AG09309 (cell line): Measurements from ENCODE around the gene KLHDC1.
"Not testable (repeated sequence)": the region's sequence is repeated elsewhere in the genome, so short reads cannot be mapped to it uniquely, and the experiment has no call there.

Experiments
- DNase-seq: peaks from one replicate; pipeline ENCODE4 v3.0.0-alpha.2; 2010; ENCODE audit warnings: low read depth
- H3K4me3 ChIP-seq: 2 replicates; pipeline ENCODE4 v1.5.1; 2011; ENCODE audit warnings: mild to moderate bottlenecking, low read depth, low read length, moderate library complexity; ENCODE audit not compliant: control insufficient read depth
- TF ChIP-seq, protein P1 (sequence below): IDR thresholded peaks from 2 replicates; pipeline ENCODE4 v1.5.1; 2011; ENCODE audit warnings: mild to moderate bottlenecking, low read depth, low read length, inconsistent platforms; ENCODE audit not compliant: insufficient read depth, control insufficient read depth; ENCODE audit errors: missing control alignments

Gene KLHDC1

DNA sequence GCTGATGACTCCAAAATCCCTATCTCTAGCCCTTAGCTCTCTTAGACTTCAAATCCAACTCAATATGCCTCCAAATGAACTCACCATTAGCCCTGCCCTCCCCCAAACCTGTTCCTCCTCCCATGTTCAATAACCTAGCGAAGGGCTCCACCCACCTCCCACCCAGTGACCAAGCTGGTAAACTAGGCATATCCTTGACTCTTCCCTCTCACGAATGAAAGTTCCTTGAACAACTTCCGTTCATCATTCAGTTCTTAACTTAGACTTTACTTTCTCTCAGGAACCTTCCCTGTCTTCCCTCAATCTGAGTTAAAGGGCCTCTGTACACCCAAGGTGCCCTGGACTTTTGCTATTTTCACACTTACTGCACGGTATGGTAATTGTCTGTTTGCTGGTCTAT is 1.9 kb upstream of the KLHDC1 start:
- no peak for DNase-seq
- H3K4me3 ChIP-seq = no peak overlapping the region
- TF ChIP-seq, protein P1, sequence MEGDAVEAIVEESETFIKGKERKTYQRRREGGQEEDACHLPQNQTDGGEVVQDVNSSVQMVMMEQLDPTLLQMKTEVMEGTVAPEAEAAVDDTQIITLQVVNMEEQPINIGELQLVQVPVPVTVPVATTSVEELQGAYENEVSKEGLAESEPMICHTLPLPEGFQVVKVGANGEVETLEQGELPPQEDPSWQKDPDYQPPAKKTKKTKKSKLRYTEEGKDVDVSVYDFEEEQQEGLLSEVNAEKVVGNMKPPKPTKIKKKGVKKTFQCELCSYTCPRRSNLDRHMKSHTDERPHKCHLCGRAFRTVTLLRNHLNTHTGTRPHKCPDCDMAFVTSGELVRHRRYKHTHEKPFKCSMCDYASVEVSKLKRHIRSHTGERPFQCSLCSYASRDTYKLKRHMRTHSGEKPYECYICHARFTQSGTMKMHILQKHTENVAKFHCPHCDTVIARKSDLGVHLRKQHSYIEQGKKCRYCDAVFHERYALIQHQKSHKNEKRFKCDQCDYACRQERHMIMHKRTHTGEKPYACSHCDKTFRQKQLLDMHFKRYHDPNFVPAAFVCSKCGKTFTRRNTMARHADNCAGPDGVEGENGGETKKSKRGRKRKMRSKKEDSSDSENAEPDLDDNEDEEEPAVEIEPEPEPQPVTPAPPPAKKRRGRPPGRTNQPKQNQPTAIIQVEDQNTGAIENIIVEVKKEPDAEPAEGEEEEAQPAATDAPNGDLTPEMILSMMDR = no peak

DNA sequence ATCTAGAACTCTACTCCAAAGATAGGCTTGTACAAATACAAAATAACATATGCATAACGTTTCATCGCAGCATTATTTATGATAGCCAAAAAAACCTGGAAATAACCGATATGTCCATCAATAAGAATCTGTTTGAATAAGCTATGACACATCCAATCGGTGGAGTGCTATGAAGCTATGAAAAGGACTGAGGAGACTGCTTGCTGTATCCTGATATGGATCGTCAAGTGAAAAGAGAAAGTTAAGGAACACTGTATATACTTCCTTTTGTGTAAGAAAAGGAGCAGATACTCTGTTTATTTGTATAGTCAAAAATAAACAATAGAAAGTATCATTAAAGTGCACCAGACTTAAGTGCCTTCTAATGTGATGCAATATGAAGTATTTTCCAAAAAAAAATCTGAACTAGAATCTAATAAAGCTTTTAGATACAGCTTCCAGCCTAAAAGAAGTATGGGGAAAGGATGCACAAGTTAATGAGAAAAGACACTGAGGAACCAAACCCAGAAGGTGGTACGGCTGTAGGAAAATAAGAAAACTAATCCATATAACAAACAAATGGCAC is 645 bp upstream of the KLHDC1 start:
- TF ChIP-seq, protein P1 = no peak

DNA sequence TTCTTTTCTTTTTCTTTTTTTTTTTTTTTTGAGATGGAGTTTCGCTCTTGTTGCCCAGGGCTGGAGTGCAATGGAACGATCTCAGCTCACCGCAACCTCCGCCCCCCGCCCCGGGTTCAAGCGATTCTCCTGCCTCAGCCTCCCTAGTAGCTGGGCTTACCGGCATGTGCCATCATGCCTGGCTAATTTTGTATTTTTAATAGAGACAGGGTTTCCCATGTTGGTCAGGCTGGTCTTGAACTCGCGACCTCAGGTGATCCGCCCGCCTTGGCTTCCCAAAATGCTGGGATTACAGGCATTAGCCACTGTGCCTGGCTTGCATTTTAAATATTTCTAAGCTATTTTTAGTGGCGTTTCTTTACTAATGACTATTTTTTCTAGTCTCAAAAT is 810 bp downstream of the KLHDC1 start:
- not testable (repeated sequence) for DNase-seq

More for the DNA sequence above, 645 bp upstream of the KLHDC1 start:
- no peak for DNase-seq
- H3K4me3 ChIP-seq = peak overlapping the region; percentile 59

DNA sequence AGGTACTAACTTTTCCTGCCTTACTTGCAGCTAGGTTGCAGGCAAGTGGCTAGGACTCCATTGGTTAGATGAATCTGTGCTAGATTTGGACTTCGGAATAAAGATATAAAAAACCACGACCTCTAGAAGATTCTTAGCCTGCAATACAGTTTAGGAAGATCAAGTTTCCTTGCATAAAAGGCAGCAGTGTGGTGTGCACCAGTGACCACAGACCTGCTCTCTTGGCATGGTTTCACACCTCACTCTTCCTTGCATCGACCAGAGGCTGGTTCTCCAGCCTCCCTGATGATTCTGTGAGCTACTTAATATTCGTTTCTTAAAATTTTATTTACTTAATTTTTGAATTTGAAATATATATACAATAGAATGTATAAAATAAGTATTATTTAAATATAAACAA is 9.8 kb downstream of the KLHDC1 start:
- TF ChIP-seq, protein P1 = no peak

More for the DNA sequence above, 810 bp downstream of the KLHDC1 start:
- H3K4me3 ChIP-seq = peak overlapping the region; percentile 59

GRCh38 chr14:49703965-49704364 is 11.0 kb downstream of the KLHDC1 start:
- no peak for DNase-seq
- TF ChIP-seq, protein P1 = no peak
- no peak overlapping the region for H3K4me3 ChIP-seq

More for the DNA sequence above, 9.8 kb downstream of the KLHDC1 start:
- DNase-seq = no peak
- H3K4me3 ChIP-seq = no peak overlapping the region

GRCh38 chr14:49704471-49704870 is 11.6 kb downstream of the KLHDC1 start:
- H3K4me3 ChIP-seq, DNase-seq: not testable (repeated sequence)

GRCh38 chr14:49710993-49711392 is 18.1 kb downstream of the KLHDC1 start:
- not testable (repeated sequence) for DNase-seq, H3K4me3 ChIP-seq

GRCh38 chr14:49720744-49721143 is 27.8 kb downstream of the KLHDC1 start:
- DNase-seq = no peak
- TF ChIP-seq, protein P1 = no peak
- no peak overlapping the region for H3K4me3 ChIP-seq

DNA sequence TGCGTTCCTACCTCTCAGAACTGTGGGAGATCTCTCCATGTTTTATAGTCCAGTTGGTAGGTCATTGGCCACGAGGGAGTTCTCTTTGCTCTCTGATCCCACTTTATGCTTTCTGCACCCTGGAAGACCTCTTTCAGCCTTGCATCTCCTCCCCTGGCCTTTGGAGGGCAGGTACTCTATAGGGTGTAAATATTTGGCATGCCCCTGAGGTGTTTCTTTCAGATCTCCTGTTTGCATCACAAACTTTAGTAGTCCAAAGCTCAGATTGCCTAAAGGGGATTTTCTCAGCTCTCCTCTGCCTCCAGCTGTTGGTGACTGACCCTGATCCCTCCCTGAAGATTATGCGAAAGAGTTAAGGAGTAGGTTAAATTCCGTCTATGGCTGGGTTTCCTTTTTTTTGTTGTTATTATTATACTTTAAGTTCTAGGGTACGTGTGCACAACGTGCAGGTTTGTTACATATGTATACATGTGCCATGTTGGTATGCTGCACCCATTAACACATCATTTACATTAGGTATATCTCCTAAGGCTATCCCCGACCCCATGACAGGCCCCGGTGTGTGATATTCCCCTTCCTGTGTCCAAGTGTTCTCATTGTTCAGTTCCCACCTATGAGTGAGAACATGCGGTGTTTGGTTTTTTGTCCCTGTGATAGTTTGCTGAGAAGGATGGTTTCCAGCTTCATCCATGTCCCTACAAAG is 29.0 kb downstream of the KLHDC1 start:
- not testable (repeated sequence) for H3K4me3 ChIP-seq, DNase-seq
